GM19395 (cell line): Measurements from ENCODE around the gene BMPR2.

ENCODE experiments used
- ATAC-seq: cut with Tn5 transposase; IDR thresholded peaks from one replicate; pipeline ENCODE4 v1.9.1; 2021; ENCODE audit warnings: mild to moderate bottlenecking, moderate library complexity; ENCODE audit not compliant: unreplicated experiment

BMPR2 gene

DNA sequence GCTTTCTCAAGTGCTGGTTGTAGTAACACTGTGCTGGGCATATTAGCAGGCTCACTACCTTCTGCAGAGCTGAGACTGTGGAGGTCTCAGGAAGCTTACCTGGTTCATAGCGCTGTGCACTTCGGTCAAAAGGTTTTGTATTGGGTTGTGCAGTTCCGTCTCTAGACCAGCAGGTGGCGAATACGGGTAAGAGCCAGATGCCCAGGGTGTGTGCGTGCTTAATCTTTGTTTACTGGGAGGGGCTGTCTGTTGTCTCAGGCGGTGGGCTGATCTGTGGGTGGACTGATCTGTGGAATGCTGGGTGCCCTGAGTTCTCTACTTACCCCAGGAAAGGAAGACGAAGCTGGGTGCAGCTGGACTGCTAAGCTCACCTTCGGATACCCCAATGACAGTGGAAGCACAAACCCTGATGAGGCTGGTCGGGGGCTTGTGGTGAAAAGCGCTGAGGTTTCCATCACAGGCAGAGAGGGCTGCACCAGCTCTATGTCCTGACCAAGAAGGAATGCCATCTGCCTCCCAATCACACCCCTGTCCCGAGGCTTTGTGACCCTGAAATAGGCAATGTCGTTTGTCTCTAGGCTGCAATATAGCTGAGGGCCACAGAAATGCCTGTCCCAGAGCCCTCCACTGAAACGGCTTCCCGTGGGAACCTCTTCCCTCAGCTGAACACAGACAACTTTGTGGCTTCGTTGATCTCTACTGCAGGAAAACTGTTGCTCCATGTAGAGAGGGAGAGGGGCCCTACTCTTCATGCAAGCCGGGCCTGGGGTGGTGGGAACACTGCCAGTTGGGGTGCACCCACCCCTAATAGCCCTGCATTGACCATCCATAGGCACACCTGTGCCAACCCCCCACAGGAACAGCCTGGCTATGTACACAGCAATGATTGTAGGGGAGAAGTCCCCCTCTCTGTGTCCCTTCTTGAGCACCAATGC, 212.8 kb downstream of the BMPR2 start:
- peak; percentile 95 for ATAC-seq

GRCh38 chr2:202589582-202589949, 213.4 kb downstream of the BMPR2 start:
- ATAC-seq, result no peak

- ATAC-seq, result no peak
Measured at GRCh38 chr2:202592566-202592965, 216.4 kb downstream of the BMPR2 start.

GRCh38 chr2:202599105-202599504, 223.0 kb downstream of the BMPR2 start:
- no peak for ATAC-seq

DNA sequence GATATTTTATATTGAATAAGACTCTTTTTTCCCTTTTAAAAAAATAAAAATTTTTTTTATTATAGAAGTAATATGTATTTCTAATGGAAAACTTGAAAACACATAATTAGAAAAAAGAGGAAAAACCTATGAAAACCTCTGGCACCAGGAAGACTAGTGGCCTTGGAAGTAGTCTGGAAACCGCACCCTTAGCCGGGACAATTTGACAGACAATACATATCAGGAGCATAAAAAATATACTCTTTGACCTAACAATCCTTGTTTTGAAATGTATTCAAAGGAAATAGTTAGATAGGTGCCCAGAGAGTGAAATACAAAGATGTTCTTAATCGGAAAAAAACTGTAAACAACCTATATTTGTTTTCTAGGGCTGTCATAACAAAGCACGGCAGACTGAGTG, 223.8 kb downstream of the BMPR2 start:
- no peak for ATAC-seq

- no peak for ATAC-seq
Measured at GRCh38 chr2:202604699-202605098, 228.6 kb downstream of the BMPR2 start.

DNA sequence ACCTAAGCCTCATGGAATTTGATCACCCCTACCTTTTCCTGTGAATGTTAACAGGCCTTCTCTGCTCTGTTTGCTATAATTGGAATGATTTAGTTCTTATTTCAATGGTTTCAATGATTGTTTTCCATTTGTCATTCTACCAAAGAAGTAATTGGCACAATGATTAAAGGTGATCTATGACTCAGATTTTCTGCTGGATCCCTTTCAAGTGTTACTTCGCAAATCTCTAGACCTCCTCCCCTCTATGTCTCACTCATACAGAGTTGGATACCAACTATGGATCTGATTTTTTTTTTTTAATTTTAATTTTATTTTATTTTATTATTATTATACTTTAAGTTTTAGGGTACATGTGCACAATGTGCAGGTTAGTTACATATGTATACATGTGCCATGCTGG, 229.0 kb downstream of the BMPR2 start:
- no peak for ATAC-seq

- ATAC-seq, result peak; percentile 35
Measured at GRCh38 chr2:202608142-202608852, 232.2 kb downstream of the BMPR2 start.

DNA sequence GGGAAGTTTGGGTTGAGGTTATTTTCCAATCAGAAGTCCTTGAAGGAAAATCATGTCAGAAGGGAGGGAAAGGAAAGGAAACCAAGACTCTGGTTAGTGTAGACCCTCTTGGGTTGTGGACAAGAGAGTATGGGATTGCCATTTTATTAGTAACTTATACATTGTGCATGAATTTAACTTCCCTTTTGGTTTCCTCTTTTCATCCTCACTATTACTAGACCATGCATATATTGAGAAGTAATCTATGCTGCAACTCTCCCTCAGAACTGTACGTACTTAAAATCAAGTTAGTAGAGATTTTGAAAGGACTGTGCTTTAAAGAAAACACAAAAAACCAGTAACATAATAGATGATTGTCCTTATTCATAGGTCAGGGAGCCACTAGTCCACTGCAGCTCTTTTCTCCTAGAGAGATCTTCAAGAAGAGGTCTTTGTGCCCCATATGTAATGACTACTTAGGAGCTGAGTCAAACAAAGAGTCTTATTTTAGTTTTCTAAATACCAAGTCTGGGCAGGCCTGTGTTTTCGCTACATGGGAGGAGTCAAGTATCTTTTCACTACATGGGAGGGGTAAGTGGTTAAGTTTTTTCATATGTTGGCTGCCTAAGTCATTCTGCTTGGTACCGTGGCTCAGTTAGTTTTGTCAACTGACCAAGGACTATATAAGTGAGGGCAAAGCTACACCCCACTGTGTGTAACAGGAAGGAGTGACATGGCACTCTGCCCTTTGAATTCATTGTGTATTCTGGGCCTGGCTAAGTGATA, 233.4 kb downstream of the BMPR2 start:
- peak; percentile 97 for ATAC-seq

DNA sequence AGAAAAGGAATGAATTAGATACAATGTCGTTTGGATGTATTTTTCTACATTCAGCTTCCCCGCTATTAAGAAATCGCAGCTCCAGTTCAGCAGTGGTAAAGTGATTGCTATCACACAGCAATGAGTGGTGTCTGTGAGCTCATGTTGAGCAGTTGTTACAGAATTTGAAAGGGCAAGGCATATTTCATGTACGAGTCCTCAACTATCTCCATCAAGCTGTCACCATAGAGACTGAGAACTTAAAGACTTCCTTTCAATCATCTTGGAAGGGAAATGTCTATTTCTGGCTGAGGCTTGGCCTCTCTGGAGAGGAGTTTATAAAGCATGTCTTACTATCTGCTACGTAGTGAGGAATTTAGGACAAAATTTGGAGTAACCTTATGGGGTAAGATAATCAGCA, 234.3 kb downstream of the BMPR2 start:
- no peak for ATAC-seq

DNA sequence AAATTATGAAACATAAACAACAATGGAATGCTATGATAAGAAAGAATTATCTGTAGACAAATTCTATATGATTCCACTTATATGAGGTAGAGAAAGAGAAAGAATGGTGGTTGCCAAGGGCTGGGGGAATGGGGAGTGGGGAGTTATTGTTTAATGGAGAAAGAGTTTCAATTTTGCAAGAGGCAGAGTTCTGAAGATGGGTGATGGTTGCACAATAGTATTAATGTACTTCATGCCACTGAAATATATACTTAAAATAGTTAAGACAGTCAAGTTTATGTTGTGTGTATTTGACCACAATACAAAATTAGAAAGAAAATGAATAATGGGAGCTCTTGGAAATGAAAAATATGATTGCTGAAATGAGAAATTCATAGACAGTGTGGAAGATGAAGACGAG, 236.0 kb downstream of the BMPR2 start:
- ATAC-seq, result no peak

DNA sequence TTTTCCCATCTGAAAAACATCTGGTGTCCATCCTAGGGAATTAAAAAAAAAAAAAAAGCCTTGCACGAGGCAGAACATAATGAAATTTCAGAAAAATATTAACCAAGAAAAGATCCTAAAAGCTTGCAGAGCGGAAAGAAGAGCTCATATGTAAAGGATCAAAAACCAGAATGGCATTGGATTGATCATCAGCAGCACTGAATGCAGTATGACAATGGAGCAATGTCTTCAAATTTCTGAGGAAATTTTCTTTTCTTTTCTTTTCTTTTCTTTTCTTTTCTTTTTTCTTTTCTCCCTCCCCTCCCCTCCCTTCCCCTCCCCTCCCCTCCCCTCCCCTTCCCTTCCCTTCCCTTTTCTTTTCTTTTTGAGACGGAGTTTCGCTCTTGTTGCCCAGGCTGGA, 237.4 kb downstream of the BMPR2 start:
- no peak for ATAC-seq
